Measurements from ENCODE around the gene CTNND1. TPM values are rescaled to one million over a fixed set of nuclear protein-coding genes. Genes with fewer than 3 reads are reported as not detected.

The CTNND1 gene
- total and polyA plus RNA-seq, 9 of the 15 experiments (the other 6 are each of a cell fraction or from before 2014, with no cell fraction given): 11.1 to 74.0 (median 43.3) TPM

- TF ChIP-seq NR2C1 (IDR thresholded peaks at IDR 0.05): no peak
- no peak for TF ChIP-seq NR2C1 (tag; IDR thresholded peaks at IDR 0.05)
- no peak for TF ChIP-seq L3MBTL2 (IDR thresholded peaks at IDR 0.05)
- TF ChIP-seq HDAC6 (IDR thresholded peaks at IDR 0.05; ENCODE audit: low read depth, low read length): no peak
- no peak for TF ChIP-seq ZNF695 (CRISPR knock-in tag; IDR thresholded peaks at IDR 0.05)
- no peak for TF ChIP-seq CHAMP1 (IDR thresholded peaks at IDR 0.05)
These were observed 25.5 kb downstream of the CTNND1 start (continued) for GRCh38 chr11:57787006-57787604.

- peaks cover 80% of the 10 kb centered on the region for H3K79me2 ChIP-seq (ENCODE audit: control insufficient read depth, insufficient read depth, low read length)
- H3K9me1 ChIP-seq (ENCODE audit: control insufficient read depth, insufficient read depth, low read length): no peaks in the 10 kb centered on the region
- H3K4me2 ChIP-seq (ENCODE audit: insufficient read depth, low read length): no peak overlapping the region
- CTCF ChIA-PET (ENCODE audit: low intra/inter-chr PET ratio): no interaction called here
- H3K4me1 ChIP-seq (replicated peaks in 1 of 2; ENCODE audit: control insufficient read depth in 2 of 2, insufficient read depth in 2 of 2, low read length in 2 of 2): peaks cover 6 to 11% of the 10 kb centered on the region in 2 experiments
- no peak for FAIRE-seq
- no peak overlapping the region for H2AFZ ChIP-seq (ENCODE audit: low read depth, low read length)
- intact Hi-C loops (cut with micrococcal nuclease) (no loop called here), in situ Hi-C loops (cut with MboI) (no loop called here)
- no peaks in the 10 kb centered on the region for H3K9me3 ChIP-seq (replicated peaks; ENCODE audit: control insufficient read depth, insufficient read depth, low read depth, low read length)
- DNase-seq (ENCODE audit: extremely low read depth in 1 of 4, low spot score in 3 of 4): no peak
- POLR2A ChIA-PET: interaction anchor here (0.7 to 1.6 kb wide), 4 partner anchors 9 to 30 kb away, joined by 3 to 4 read pairs (median 3); partner anchors contain the start of gene CTNND1
- H3K4me3 ChIP-seq: no peak overlapping the region
- H3K27me3 ChIP-seq (ENCODE audit: control insufficient read depth in 2 of 2, insufficient read depth in 2 of 2, low read length in 2 of 2): no peaks in the 10 kb centered on the region
- no peak overlapping the region for H3K9ac ChIP-seq (ENCODE audit: insufficient read depth in 1 of 2, low read depth in 2 of 2, low read length in 2 of 2)
- no peak overlapping the region for H3K27ac ChIP-seq (ENCODE audit: extremely low read depth, low read depth, low read length)
- peak; percentile 17; the same call in 2 of the 3 replicates for ATAC-seq
- 0 out of 2 replicates have a peak, but pooled peaks cover 3% of the 10 kb centered on the region for H4K20me1 ChIP-seq (replicated peaks; ENCODE audit: control insufficient read depth, insufficient read depth, low read length)
- peaks cover 8% of the 10 kb centered on the region for H3K36me3 ChIP-seq (ENCODE audit: control insufficient read depth, insufficient read depth, low read length)
- BruUV-seq (replicated peaks): no TSS peak
- WGBS (ENCODE audit: insufficient coverage, low coverage, missing lambda C conversion rate): 77% methylated on average over 6 of the region's 6 CpGs
- TF ChIP-seq AFF1 (IDR thresholded peaks at IDR 0.05; ENCODE audit: low read depth in 1 of 2, partially characterized antibody in 2 of 2) (no peak), CHD4 (IDR thresholded peaks at IDR 0.05; ENCODE audit: insufficient read depth, insufficient replicate concordance, low read depth, low read length, poor library complexity, severe bottlenecking) (no peak), C11orf30 (IDR thresholded peaks at IDR 0.05; ENCODE audit: low read depth) (no peak)
These were observed 26.5 kb downstream of the CTNND1 start for GRCh38 chr11:57787920-57788702.

Measured in K562 (cell line).